Fibroblast of the aortic adventitia (primary cell): ENCODE data around the gene PCBD2. TPM values are rescaled to one million over a fixed set of nuclear protein-coding genes. Genes with fewer than 3 reads are reported as not detected.
A peak's percentile ranks its signal among the peaks of the same experiment; 100 is the strongest.

Experiments used
- DNase-seq: peaks from one replicate; pipeline ENCODE4 v3.0.0-alpha.2; 2010; ENCODE audit warnings: low read depth
- H3K4me3 ChIP-seq: 2 replicates; pipeline ENCODE4 v1.5.1; 2011; ENCODE audit warnings: low read depth, mild to moderate bottlenecking, control low read depth, low read length, moderate library complexity
- CTCF ChIP-seq: IDR thresholded peaks from 2 replicates; pipeline ENCODE4 v1.5.1; 2011; ENCODE audit warnings: mild to moderate bottlenecking, low read length, control low read depth, inconsistent platforms; ENCODE audit not compliant: insufficient read depth
- total RNA-seq: library from RNA; depleted of rRNA; stranded (reverse); fragments of >200 nt; gene quantifications from 2 replicates; pipeline ENCODE4 v1.2.3, GENCODE V29; 2012; ENCODE audit warnings: low replicate concordance

The PCBD2 gene
- total RNA-seq, 1 donor, result 8.9 TPM

GRCh38 chr5:134932508-134932907, 27.6 kb downstream of the PCBD2 start:
- TF ChIP-seq CTCF, result no peak
- H3K4me3 ChIP-seq, result no peak overlapping the region
- DNase-seq, result no peak

- H3K4me3 ChIP-seq, result no peak overlapping the region
- TF ChIP-seq CTCF, result no peak
- DNase-seq, result no peak
Measured at GRCh38 chr5:134934202-134934601, 29.3 kb downstream of the PCBD2 start.

GRCh38 chr5:134935711-134936602, 31.0 kb downstream of the PCBD2 start:
- DNase-seq, result no peak
- TF ChIP-seq CTCF, result no peak

GRCh38 chr5:134937526-134937925, 32.6 kb downstream of the PCBD2 start:
- no peak for TF ChIP-seq CTCF
- no peak overlapping the region for H3K4me3 ChIP-seq
- DNase-seq, result no peak

More at GRCh38 chr5:134935711-134936602, 31.0 kb downstream of the PCBD2 start:
- H3K4me3 ChIP-seq, result no peak overlapping the region

GRCh38 chr5:134938030-134938429, 33.1 kb downstream of the PCBD2 start:
- TF ChIP-seq CTCF, result no peak
- peak; percentile 10 for DNase-seq
- no peak overlapping the region for H3K4me3 ChIP-seq

- no peak for DNase-seq
- TF ChIP-seq CTCF, result no peak
- no peak overlapping the region for H3K4me3 ChIP-seq
Measured at GRCh38 chr5:134939500-134939899, 34.6 kb downstream of the PCBD2 start.

- no peak for TF ChIP-seq CTCF
- no peak overlapping the region for H3K4me3 ChIP-seq
- no peak for DNase-seq
Measured at GRCh38 chr5:134943547-134943946, 38.6 kb downstream of the PCBD2 start.
